Left lobe of liver (tissue), 2 donors: ENCODE results near the gene SPATA45. TPM values are rescaled to one million over a fixed set of nuclear protein-coding genes. Genes with fewer than 3 reads are reported as not detected.
"Not testable (repeated sequence)": the region's sequence is repeated elsewhere in the genome, so short reads cannot be mapped to it uniquely, and the experiment has no call there.

Experiments
- ATAC-seq: fragments of 200-7000 bp; cut with Tn5 transposase; one replicate; pipeline ENCODE4 v1.9.1; 2020; ENCODE audit warnings: mild to moderate bottlenecking, moderate library complexity
- DNase-seq: peaks from one replicate; pipeline ENCODE4 v3.0.0-alpha.2; 2020; ENCODE audit warnings: low spot score
- total RNA-seq: library from RNA; stranded (reverse); gene quantifications from one replicate; pipeline ENCODE4 v1.2.1, GENCODE V29; 2021
- donor health status: DM: no; HTN: no; CAD: no; lungs with moderate emphysema.
- donor health status: DM: no; HTN: yes; CAD: no.

The SPATA45 gene
- not detected for total RNA-seq

DNA sequence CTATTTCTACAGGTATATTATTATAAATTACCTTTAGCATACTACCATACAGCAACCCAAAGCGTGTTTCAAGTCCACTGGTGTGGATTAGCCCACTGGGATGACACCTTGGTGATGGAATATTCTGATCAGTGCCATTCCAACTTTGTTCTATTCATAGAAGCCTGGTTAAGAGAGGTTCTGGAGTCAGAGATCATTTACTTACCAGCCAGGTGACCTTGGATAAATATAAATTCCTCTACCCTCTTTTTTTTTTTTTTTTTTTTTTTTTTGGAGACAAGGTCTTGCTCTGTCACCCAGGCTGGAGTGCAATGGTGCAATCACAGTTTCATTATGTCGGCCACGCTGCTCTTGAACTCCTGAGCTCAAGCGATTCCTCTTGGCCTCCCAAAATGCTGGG lies at the start of gene SPATA45:
TSS of gene SPATA45 (minus strand) at position 101 of the 400 bp plus-strand sequence. CDS start 11,500 bp downstream, outside the sequence.
- no peak for ATAC-seq

DNA sequence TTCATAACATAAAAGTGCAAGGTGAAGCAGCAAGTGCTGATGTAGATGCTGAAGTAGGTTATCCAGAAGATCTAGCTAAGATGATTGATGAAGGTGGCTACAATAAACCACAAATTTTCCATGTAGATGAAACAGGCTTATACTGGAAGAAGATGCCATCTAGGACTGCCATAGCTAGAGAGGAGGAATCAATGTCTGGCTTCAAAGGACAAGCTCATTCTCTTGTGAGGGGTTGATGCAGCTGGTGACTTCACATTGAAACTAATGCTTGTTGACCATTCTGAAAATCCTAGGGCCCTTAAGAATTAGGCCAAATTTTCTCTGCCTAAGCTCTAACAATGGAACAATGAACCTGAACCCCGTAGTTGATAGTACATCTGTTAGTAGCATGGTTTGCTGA lies 44.7 kb upstream of the SPATA45 start:
- ATAC-seq (no peak), DNase-seq (no peak)

More for the DNA sequence above, at the start of gene SPATA45:
- DNase-seq = no peak

DNA sequence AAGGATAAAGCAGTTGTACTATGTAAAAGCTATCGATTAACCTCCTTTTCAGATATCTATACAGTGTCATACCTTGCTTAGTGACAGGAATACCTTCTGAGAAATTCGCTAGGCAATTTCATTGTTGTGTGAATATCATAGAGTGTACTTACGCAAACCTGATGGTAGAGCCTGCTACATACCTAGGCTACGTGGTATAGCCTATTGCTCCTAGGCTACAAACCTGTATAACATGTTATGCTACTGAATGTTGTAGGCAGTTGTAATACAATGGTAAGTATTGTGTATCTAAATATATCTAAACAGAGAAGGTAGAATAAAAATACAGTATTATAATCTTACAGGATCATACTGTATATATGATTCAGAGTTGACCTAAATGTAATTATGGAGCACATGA lies 37.1 kb upstream of the SPATA45 start:
- ATAC-seq = no peak

DNA sequence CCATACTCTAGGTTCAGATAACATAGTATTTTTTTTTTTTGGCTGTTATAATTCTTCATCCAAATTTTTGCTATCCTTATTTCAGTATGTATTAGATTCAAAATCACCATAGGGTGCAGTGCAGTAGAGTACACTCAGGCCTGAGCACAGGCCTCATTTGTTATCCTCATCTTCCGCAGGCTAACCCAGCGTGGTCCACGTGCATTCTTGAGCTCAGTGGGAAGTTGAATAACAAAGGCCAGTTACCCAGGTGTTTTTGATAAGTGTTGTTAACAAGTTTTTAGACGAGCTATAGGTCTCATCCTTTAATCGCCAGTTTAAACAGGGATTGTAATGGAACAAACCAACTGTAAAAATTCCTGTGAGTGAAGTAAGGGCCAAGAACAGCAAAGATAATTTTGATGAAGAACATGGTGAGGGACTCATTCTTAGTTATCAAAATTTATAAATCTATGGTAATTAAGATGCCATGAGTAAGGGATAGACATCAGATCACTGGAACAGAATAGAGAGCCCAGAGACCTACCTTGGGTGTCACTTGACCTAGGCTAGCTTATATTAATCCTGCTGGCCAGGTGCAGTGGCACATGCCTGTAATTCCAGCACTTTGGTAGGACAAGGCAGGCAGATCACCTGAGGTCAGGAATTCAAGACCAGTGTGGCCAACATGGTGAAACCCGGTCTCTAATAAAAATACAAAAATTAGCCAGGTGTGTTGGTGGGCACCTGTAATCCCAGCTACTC lies 32.7 kb upstream of the SPATA45 start:
- ATAC-seq = no peak
- no peak for DNase-seq

More for the DNA sequence above, 37.1 kb upstream of the SPATA45 start:
- DNase-seq = no peak

DNA sequence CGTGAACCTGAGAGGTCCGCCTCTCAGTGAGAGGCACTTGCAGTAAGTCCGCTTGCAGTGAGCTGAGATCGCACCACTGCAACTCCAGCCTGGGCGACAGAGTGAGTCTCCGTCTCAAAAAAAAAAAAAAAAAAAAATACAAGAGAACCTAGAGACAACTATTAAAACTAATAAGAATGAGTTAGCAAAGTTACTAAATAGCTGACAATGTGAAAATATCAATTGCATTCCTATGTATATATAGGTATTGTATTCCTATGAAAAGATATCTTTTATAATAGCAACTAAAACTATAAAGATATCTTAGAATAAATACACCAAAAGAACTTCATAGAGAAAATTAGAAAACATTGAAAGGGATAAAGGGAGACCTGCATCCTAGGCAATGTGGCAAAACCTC lies 31.0 kb upstream of the SPATA45 start:
- no peak for DNase-seq
- no peak for ATAC-seq

DNA sequence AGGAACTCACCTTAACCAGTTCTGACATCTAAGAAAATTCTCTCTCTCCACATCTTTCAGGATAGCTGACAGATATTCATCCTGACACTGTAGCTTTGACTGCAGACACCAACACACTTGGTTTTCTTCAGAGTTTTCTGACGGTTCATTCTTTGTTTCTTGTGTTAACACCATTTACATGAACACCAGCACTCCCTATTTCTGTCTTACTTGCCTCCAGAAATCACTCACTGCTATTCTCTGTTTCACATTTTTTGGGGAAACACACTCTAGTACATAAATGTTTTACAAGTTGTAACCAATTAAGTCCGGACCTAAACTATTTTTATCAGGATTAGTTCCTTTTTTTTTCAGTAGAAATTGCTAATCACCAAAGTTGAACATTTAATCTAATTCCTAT lies 26.1 kb upstream of the SPATA45 start:
- ATAC-seq = no peak
- no peak for DNase-seq

DNA sequence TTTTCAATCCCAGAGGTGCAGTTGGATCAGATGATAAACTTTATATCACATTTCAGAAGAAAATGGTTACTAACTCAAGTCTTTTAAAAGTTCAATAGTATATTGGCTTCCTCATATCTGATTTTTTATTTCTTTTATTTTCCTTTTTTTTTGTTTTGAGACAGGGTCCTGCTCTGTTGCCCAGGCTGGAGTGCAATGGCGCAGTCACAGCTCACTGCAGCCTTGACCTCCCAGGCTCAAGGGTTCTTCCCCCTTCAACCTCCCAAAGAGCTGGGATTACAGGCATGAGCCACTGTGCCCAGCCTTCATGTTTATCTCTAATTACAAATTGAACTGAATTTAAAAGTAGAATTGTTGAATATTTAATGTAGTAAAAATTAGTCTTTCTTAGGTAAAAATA lies 24.5 kb upstream of the SPATA45 start:
- DNase-seq (no peak), ATAC-seq (no peak)

DNA sequence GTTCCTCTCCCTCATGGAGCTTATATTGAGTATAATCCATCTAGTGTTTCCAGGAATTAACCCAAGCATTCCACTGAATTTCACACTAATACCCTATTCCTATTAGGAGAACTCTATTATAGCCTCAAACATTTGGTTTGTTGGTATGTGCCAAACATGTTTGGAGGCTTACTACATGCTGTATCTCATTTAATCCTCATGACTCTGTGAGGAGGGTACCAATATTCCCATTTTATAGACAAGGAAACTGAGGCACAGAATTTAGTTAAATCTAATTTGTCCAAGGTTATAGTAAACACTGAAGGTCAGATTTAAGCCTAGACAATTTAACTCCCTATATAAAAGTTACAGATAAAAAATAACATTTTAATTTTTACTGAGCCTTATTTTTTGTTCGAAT lies 19.7 kb upstream of the SPATA45 start:
- ATAC-seq = no peak
- DNase-seq = no peak

DNA sequence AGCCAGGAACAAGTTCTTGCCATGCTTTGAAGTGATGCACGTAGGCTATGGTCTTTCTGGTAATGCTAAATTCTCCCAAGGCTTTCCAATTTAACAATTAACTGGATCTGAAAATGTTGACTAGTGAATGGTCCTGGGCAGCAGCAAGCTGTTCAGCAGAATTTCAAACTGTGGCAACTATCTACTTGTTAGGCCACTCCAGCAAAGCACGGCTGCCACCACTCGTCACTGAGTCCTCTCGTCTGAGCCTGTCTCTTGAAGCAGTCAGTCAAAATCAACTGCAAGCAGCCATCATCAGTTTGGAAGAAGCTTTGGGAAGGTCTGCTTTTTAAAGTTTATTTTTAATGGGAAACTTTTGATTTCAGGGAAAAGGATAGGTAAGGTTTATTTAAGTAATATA lies 16.8 kb upstream of the SPATA45 start:
- ATAC-seq (no peak), DNase-seq (no peak)

DNA sequence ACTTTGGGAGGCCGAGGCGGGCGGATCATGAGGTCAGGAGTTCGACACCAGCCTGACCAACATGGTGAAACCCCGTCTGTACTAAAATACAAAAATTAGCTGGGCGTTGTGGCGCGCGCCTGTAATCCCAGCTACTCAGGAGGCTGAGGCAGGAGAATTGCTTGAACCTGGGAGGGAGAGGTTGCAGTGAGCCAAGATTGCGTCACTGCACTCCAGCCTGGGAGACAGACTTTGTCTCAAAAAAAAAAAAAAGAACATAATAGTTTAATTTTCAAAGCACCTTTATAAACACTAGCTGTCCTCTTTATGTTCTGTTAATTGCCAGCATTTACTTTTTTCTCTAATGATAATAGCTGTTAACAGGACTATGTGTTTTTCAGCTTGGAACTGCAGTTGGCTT lies 15.9 kb upstream of the SPATA45 start:
- DNase-seq, ATAC-seq: not testable (repeated sequence)

DNA sequence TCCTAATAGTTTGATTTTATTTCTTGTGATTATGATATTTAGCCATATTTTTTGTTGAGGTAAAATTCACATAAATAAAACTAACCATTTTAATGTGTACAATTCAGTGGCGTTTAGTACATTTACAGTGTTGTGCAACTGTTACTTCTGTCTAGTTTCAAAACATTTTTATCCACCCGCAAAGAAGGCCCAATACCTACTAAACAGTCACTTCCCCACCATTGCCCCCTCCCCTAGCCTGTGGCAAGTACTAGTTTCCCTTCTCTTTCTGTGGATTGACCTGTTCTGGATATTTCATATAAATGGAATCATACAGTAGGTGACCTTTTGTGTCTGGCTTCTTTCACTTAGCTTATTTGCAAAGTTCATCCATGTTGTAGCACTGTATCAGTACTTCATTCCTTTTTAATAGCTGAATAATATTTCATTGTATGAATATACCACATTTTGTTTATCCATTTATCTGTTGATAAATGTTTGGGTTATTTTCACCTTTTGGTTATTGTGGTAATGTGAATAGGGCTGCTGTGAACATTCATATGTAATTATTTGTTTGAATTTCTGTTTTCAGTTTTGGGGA lies 14.8 kb upstream of the SPATA45 start:
- ATAC-seq (no peak), DNase-seq (no peak)

DNA sequence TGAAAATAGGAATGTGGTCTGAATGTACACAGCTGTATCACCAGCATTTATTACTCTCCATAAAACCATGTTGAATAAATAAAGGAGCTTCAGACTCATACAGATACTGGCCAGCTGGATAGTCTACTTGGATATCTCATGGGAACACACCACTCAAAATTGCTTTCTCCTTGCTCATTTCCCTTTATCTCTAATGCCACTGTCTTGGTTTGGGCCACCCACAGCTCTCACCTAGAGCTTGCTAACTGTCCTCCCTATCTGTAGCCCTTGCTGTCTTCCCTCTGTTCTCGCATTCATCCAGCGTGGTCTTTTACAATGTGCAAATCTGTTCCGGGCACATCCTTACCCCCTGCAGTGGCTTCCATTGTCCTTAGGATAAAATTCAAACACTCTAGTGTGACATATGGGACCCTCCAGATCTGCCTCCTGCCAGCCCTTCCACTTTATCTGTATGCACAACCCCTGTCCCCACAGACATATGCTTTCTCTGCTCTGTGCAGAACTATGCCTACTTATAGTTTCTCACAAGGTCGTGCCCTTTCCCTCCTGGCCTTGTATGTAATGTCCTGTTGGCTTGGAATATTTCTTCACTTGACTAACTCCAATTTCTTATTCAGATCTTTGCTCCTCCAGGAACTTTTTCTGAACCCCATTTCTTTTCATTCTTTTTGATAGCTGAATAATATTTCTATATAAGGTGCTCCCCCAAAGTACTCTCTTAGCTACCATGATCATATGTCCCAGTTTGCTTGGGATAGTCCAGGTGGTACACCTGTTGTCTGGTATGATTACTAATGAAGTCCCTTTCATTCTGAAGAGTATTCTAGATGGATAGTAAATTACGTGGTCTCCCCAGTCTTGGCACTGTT lies 13.5 kb upstream of the SPATA45 start:
- no peak for ATAC-seq
- no peak for DNase-seq

DNA sequence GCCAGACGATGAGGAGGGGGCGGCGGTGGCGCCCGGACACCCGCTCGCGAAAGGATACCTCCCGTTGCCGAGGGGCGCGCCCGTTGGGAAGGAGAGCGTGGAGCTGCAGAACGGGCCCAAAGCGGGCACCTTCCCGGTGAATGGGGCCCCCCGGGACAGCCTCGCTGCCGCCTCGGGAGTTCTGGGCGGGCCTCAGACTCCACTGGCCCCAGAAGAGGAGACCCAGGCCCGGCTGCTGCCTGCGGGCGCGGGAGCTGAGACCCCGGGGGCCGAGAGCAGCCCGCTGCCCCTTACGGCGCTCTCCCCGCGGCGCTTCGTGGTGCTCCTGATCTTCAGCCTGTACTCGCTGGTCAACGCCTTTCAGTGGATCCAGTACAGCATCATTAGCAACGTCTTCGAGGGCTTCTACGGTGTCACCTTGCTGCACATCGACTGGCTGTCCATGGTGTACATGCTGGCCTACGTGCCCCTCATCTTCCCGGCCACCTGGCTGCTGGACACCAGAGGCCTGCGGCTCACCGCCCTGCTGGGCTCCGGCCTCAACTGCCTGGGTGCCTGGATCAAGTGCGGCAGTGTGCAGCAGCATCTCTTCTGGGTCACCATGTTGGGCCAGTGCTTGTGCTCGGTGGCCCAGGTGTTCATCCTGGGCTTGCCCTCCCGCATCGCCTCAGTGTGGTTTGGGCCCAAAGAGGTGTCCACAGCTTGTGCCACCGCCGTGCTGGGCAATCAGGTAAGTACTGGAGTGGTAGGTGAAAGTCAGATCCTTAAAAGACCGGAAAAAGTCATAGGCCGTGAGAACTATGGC lies 11.2 kb upstream of the SPATA45 start:
- DNase-seq (no peak), ATAC-seq (peak; percentile 58)

DNA sequence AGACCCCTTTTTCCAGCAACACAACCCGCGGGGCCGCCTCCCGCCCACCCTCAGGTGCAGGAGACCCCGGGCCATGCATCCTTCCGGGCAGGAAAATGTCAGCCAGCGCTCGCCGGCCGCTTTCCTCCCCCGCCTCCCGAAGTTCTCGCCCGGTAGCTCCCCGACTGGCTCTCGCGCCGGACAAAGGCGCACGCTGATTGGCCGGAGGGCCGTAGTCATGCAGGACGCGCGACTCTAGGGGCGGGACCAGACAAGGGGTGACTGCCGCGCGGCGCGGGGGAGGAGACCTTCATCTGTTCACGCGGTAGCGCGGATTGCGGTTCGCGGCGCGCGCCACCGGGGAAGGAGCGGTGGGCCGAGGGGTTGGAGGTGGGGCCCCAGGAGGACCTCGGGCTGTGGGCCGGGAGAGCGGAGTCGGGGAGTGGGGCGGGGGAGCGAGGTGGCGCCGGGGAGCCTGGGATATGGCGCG lies 10.6 kb upstream of the SPATA45 start, which contains the start of gene FLVCR1:
TSS of gene FLVCR1 (plus strand) at position 284 of the 469 bp plus-strand sequence. CDS start at position 462, 178 bp downstream.
- peak; percentile 97 for DNase-seq
- peak; percentile 99 for ATAC-seq

DNA sequence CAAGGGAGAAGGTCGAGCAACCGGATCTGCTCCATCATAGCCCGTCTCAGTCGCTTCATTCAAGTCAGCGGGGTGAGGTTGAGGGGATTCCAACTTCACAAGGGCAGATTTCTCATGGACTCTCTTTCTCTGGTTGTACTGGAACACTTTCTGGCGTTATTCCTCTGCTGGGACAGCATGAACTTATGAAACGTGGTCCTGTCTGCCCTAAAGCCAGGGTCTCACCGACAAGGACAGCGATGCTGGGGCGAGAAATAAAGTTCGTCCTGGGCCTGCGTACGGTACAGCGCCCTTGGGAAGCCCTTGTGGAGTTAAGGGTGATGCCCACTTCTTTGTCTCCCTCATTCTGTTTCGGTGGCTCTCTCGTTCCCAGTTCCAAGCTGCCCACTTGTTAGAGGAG lies 9.3 kb upstream of the SPATA45 start:
- DNase-seq (no peak), ATAC-seq (no peak)

DNA sequence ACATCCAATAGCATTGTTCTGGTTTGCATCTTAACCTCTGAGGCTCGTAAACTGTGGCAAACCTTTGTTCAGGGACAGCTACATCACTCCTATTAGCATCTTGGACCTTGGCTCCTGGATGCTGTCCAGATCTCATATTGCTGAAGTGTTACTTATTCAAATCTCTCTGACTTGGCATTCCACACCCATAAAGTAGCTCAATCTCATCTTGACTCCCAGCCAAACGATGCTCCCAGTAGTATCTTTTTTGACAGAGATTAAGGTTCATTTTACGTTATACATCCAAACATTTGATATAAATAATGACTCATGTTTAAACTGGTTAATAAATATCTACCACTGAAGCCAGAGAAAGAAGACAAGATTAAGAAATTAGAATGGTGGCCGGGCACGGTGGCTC lies 6.2 kb upstream of the SPATA45 start:
- DNase-seq (no peak), ATAC-seq (no peak)

DNA sequence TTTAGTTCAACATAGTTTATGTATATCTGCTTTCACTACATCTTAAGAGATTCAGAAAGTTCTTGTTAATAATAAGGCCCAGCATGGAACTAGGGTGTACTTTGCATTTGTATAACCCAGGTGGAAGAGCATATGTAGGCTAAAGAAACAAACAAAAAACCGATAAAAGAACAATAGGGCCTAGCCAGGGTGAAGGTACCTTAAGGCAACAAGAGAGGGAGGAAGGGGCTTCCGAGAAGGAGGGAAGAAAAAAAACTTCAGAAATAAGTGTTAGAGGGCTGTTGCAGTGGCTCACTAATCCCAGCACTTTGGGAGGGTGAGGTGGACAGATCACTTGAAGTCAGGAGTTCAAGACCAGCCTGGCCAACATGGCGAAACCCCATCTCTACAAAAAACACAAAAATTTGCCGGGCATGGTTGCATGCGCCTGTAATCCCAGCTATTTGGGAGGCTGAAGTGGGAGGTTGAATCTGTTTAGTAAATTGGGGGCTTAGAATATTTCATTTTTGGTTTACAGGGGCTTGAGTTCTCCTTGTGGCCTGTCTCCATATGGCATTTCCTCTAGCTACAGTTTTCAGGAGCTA lies 4.7 kb upstream of the SPATA45 start:
- ATAC-seq (no peak), DNase-seq (no peak)

DNA sequence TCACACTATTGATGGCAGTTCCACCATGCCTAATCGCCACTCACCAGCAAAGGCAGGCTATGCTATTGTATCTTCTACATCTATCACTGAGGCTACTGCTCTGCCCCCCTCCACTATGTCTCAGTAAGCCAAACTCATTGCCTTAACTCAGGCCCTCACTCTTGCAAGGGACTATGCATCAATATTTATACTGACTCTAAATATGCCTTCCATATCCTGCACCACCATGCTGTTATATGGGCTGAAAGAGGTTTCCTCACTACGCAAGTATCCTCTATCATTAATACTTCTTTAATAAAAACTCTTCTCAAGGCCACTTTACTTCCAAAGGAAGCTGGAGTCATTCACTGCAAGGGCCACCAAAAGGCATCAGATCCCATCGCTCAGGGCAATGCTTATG lies 2.9 kb downstream of the SPATA45 start:
- not testable (repeated sequence) for ATAC-seq, DNase-seq

DNA sequence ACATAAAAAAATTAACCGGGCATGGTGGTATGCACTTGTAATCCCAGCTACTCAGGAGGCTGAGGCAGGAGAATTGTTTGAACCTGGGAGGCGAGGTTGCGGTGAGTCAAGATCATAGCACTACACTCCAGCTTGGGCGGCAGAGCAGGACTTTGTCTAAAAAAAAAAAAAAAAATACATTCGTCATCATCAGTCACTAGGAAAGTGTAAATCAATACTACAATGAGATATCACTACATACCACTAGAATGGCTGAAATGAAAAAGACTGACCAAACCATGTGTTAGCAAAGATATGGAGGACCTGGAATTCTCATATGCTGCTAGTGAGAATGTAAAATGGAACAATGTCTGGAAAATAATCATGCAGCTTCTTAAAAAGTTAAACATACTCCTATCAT lies 9.3 kb downstream of the SPATA45 start:
- no peak for DNase-seq
- ATAC-seq = no peak
